Measurements from ENCODE around the gene PALM. TPM values are rescaled to one million over a fixed set of nuclear protein-coding genes. Genes with fewer than 3 reads are reported as not detected.

Gene PALM
- total and polyA plus RNA-seq, 9 of the 15 experiments (the other 6 are each of a cell fraction or from before 2014, with no cell fraction given), result 0.04 to 6.6 (median 1.7) TPM

- TF ChIP-seq PRDM10 (IDR thresholded peaks at IDR 0.05; ENCODE audit: partially characterized antibody), result peak; percentile 8
- no peak for TF ChIP-seq KDM5B (IDR thresholded peaks at IDR 0.05; ENCODE audit: insufficient replicate concordance, low read depth, low read length)
- TF ChIP-seq ZNF695 (CRISPR knock-in tag; IDR thresholded peaks at IDR 0.05), result no peak
- no peak for TF ChIP-seq ATF1 (CRISPR knock-in tag; IDR thresholded peaks at IDR 0.05)
- TF ChIP-seq ATF1 (tag; IDR thresholded peaks at IDR 0.05), result peak; percentile 47
- no peak for TF ChIP-seq SMAD3 (CRISPR knock-in tag; conservative IDR thresholded peaks at IDR 0.05)
- TF ChIP-seq ERF (CRISPR knock-in tag; IDR thresholded peaks at IDR 0.05), result 0 out of 2 replicates have a peak, but pooled peaks have one; percentile 62
- TF ChIP-seq CSDE1 (IDR thresholded peaks at IDR 0.05), result no peak
- no peak for TF ChIP-seq MCM5 (IDR thresholded peaks at IDR 0.05; ENCODE audit: low read depth)
- no peak for TF ChIP-seq ZEB2 (IDR thresholded peaks at IDR 0.05)
- no peak for TF ChIP-seq MLX (CRISPR knock-in tag; conservative IDR thresholded peaks at IDR 0.05)
- TF ChIP-seq GTF3C2 (IDR thresholded peaks at IDR 0.05; ENCODE audit: borderline replicate concordance, extremely low read depth, insufficient read length), result no peak
- no peak; the same call in 1 of the 2 replicates for TF ChIP-seq ZBTB2 (IDR thresholded peaks at IDR 0.05)
- TF ChIP-seq ZBTB33 (CRISPR knock-in tag; IDR thresholded peaks at IDR 0.05), result peak; percentile 75; the same call in 1 of the 2 replicates
- no peak for TF ChIP-seq C11orf30 (IDR thresholded peaks at IDR 0.05; ENCODE audit: low read depth)
- TF ChIP-seq ZNF644 (tag; IDR thresholded peaks at IDR 0.05; ENCODE audit: low read depth), result peak; percentile 23; the same call in 1 of the 2 replicates
- TF ChIP-seq SMARCC2 (IDR thresholded peaks at IDR 0.05; ENCODE audit: low read depth), result no peak
- no peak for TF ChIP-seq HNRNPK (IDR thresholded peaks at IDR 0.05; ENCODE audit: low read depth, low read length, poor library complexity, severe bottlenecking)
These were observed 82.4 kb downstream of the PALM start (continued) for GRCh38 chr19:791007-791566.

All from K562 (cell line).